RWPE1 (cell line): ENCODE data around the gene DYRK1B.
A peak's percentile ranks its signal among the peaks of the same experiment; 100 is the strongest.
"Not testable (repeated sequence)": the region's sequence is repeated elsewhere in the genome, so short reads cannot be mapped to it uniquely, and the experiment has no call there.

ENCODE experiments used
- CTCF ChIA-PET: fragments of 350-600 bp; sonication (Branson Sonifier 250); formaldehyde crosslinking; extraction: SDS; loops from one replicate; lab custom pipeline; 2021; lab: Yijun Ruan, JAX
- POLR2A ChIA-PET: fragments of 400-600 bp; formaldehyde crosslinking; extraction: SDS; loops from one replicate; lab custom pipeline; 2020; ENCODE audit warnings: antibody characterized with exemption; ENCODE audit not compliant: low non-redundant PET; lab: Yijun Ruan, JAX
- DNase-seq: peaks from one replicate; pipeline ENCODE4 v3.0.0; 2012; ENCODE audit warnings: low spot score
- H3K27ac ChIP-seq: fragments of 450-650 bp; 2 replicates; pipeline ENCODE4 v1.5.1; 2017
- TF ChIP-seq, protein P1 (sequence below): fragments of 450-650 bp; conservative IDR thresholded peaks from 2 replicates; pipeline ENCODE4 v1.5.1; 2017; ENCODE audit warnings: low read depth, mild to moderate bottlenecking

The DYRK1B gene

DNA sequence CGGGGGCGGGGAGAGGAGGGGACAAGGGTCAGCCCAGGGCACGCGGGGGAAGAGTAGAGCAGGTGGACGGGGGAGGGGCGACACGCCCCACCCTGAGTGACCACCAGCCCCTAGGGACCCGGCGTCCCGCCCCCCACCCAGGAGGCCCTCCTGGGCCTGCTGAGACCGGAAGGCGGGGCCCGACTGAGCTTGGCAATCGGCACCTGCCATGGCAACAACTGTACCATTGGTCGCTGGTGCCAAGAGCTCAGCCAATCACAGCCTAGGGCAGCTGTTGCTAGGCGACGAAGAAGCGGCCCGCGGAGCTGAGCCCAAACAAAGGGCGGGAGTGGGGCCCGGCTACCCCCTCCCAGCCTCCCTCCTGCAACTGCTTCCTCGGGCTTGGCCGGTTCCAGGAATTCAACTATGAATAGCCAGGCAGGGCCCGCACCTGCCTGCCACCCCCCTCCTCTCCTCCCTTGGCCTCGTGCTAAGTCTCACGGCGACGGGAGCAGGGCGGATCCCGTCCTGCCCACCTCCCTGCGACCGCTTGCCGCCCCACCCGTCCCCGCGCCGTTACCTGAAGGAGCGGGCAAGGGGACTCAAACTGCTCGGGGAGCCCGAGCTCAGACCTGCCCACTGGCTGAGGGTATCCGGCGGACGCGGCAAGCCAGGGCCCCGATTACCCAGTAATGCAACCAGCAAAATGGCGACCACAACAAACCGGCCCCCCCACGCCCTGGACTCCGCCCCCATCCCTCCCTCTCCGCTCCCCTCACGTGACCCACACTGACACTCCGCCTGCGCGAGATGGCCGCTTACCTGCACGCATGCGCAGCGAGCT, at the start of gene DYRK1B:
TSS of gene DYRK1B (minus strand) at position 699 of the 823 bp plus-strand sequence. CDS start 2,295 bp downstream, outside the sequence.
- TF ChIP-seq, protein P1, sequence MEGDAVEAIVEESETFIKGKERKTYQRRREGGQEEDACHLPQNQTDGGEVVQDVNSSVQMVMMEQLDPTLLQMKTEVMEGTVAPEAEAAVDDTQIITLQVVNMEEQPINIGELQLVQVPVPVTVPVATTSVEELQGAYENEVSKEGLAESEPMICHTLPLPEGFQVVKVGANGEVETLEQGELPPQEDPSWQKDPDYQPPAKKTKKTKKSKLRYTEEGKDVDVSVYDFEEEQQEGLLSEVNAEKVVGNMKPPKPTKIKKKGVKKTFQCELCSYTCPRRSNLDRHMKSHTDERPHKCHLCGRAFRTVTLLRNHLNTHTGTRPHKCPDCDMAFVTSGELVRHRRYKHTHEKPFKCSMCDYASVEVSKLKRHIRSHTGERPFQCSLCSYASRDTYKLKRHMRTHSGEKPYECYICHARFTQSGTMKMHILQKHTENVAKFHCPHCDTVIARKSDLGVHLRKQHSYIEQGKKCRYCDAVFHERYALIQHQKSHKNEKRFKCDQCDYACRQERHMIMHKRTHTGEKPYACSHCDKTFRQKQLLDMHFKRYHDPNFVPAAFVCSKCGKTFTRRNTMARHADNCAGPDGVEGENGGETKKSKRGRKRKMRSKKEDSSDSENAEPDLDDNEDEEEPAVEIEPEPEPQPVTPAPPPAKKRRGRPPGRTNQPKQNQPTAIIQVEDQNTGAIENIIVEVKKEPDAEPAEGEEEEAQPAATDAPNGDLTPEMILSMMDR = no peak
- H3K27ac ChIP-seq = peak within 1 kb of the TSS; percentile 92
- DNase-seq = peak; percentile 99
- CTCF ChIA-PET = interaction anchor here (0.9 kb wide), 1 partner anchor 11 kb away, joined by 12 read pairs; no protein-coding TSS in a partner anchor
- POLR2A ChIA-PET = interaction anchor here (0.5 to 0.9 kb wide), 4 partner anchors 8 to 1541 kb away, joined by 3 to 6 read pairs (median 4); partner anchors contain the start of genes FBL and PSMC4

DNA sequence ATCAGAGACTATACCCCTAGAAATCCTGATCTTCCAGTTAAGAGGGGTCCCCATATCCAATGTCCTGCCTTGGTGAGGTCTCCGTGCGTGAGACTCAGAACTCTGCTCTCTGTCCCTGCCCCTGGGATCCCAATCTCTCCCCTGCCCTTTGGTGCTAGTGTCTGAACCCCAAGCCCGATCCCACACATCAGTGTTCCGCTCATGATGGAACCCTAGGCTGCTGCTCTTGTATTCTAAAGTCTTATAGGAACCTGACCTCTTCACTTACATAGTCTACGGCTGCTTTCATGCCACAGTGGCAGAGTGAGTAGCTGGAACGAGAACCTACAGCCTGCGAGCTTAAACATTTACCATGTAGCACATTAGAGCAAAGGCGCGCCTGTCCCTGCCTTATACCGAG, 48.7 kb upstream of the DYRK1B start:
- CTCF ChIA-PET, DNase-seq, H3K27ac ChIP-seq, POLR2A ChIA-PET: not testable (repeated sequence)

DNA sequence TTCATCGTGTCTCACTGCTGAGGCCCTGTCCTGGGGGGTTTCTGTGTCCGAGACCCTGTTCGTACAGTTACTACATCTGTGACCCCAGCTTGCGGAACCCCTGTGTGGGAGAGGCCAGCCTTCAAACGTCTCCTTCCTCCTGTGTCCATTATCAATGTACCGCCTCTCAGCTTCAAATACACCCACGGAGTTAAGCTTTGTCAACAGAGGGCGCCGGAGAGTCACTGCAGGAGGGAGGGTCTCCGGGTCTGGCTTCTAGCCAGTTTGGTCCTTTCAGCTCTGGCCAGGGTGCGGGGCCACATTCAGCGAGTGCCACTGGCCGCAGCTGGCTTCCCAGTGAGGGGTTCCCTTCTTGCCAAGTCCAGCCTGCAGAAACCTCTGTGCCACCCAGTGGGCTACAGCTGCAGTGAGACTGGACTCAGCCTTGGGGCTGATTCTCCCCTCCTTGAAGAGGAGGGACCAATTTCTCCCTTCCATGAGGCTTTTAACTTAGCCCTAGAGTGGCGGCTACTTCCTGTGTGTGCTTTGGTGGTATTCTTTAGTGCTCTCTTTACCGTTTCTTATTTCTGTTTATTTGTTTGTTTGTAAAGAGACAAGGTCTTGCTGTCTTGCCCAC, 47.6 kb upstream of the DYRK1B start:
- H3K27ac ChIP-seq, DNase-seq, CTCF ChIA-PET, POLR2A ChIA-PET: not testable (repeated sequence)

DNA sequence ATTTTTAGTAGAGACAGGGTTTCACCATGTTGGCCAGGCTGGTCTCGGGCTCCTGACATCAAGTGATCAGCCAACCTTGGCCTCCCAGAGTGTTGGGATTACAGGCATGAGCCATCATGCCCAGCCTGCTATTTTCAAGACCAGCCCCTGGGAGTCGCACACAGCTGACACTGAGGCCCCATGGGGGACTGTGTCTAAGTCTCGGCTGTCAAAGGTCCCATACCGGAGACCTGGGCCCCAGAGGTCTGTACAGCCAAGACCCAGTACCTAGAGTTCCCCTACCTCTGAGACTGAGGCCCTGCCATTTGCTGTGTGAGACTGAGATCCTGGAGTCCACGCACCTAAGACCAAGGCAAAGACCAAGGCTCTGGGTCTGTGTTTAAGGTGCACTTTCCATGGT, 46.3 kb upstream of the DYRK1B start:
- DNase-seq, H3K27ac ChIP-seq, CTCF ChIA-PET, POLR2A ChIA-PET: not testable (repeated sequence)

DNA sequence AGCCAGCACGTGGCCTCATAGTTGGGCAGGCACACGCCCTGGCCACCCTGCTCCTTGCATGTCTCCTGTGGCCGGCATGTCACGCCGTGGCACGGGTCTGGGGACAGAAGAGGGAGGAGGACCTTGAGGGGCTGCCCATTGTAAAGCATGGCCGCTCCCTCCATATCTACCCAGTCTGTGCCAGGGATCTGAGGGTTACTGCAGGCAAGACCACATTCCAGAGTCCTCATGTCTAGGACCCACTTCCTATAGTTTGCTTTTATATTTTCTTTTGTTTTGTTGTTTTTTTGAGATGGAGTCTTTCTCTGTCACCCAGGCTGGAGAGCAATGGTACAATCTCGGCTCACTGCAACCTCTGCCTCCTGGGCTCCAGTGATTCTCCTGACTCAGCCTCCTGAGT, 45.8 kb upstream of the DYRK1B start:
- CTCF ChIA-PET, POLR2A ChIA-PET, DNase-seq, H3K27ac ChIP-seq: not testable (repeated sequence)

DNA sequence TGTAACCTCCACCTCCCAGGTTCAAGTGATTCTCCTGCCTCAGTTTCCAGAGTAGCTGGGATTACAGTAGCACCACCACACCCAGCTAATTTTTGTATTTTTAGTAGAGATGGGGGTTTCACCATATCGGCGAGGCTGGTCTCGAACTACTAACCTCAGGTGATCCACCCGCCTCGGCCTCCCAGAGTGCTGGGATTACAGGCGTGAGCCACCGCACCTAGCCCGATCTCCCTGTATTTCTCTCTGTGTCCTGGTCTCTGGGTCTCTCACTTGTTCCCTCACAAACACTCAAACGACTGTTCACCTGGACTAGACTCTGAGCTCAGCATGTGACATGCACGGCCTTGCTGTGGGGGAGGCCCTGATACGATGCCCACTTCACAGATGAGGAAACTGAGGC, 44.9 kb upstream of the DYRK1B start:
- POLR2A ChIA-PET, H3K27ac ChIP-seq, DNase-seq: not testable (repeated sequence)
- CTCF ChIA-PET = interaction anchor here (0.7 kb wide), 1 partner anchor 1734 kb away, joined by 3 read pairs; no protein-coding TSS in a partner anchor

DNA sequence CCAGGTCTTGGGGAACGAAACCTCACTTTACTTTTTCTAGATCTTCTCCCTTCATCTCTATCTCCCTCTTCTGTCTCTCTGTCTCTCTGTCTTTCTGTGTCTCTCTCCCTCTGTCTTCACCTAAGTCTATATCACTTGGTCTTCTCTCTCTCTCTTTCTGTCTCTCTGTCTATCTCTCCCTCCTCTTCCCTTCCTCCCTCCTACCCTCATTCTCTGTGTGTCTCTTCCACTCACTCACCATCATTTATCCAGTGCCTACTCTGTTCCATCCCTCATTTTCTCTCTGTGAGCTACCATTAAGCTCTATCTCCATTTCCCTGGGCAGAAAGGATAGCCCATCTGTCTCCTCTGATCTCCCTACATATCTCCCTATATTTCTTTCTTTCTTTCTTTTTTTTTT, 44.4 kb upstream of the DYRK1B start:
- H3K27ac ChIP-seq = no peak overlapping the region
- ChIA-PET CTCF (interaction anchor here (0.7 kb wide), 1 partner anchor 1734 kb away, joined by 3 read pairs; no protein-coding TSS in a partner anchor), POLR2A (no interaction called here)
- no peak for DNase-seq
- TF ChIP-seq, protein P1 = no peak

DNA sequence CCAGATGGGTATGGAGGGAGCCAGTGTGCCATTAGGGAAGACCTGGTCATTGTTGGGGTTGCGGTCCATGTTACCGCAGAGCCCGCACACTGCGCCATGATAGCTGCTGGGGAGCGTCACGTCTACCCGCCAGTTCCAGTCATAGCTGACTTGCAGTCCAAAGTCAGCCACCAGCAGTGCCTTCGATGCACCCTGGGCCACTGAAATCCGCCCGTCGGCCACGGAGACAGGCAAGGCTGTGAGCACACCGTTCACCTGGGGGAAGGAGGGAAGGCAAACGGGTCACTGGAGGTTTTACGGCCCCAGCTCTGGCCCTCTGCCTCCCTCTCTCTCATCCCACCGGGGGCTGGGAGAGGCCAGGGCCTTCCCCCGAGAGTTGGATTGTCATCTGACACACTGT, 44.0 kb upstream of the DYRK1B start:
- DNase-seq, H3K27ac ChIP-seq, POLR2A ChIA-PET, CTCF ChIA-PET: not testable (repeated sequence)

DNA sequence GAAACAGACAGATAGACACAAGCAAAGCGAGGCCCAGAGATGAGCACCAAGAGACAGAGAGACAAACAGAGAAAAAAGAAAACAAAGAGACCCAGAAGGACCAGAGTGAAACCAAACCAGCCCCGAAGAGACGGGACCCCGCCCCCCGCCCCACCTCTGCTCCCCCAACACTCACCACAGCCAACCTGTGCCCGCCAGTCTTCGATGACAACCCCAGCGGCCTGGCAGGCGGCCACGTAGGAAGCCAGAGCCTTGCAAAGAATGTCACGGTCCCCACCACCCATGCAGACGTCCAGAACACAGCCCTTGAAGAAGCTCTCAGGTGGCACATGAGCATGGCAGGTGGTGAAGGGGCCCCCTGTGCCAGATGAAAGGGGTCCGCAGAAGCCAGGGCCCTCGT, 43.5 kb upstream of the DYRK1B start:
- CTCF ChIA-PET = not testable (repeated sequence)

DNA sequence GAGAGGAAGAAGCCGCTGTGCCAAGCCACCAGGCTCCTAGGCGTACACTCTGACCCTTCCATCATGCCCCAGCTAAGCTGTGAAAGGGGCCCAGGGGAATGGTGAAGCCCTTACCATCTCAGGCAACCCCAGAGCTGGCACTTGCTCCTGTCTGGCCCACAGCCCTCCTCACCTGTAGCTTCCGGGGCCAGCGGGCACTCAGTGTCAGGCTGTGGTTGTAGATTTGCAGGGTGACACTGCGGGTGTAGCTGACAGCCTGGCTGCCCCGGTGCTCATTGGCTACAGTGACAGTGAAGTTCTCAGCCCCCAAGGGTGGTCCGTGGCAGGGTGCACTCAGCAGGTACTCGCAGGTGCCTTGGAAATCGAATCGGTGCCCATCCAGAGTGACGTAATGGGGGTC, 42.5 kb upstream of the DYRK1B start:
- CTCF ChIA-PET, POLR2A ChIA-PET, H3K27ac ChIP-seq, DNase-seq: not testable (repeated sequence)

More for the DNA sequence above, 43.5 kb upstream of the DYRK1B start:
- DNase-seq, POLR2A ChIA-PET, H3K27ac ChIP-seq: not testable (repeated sequence)

DNA sequence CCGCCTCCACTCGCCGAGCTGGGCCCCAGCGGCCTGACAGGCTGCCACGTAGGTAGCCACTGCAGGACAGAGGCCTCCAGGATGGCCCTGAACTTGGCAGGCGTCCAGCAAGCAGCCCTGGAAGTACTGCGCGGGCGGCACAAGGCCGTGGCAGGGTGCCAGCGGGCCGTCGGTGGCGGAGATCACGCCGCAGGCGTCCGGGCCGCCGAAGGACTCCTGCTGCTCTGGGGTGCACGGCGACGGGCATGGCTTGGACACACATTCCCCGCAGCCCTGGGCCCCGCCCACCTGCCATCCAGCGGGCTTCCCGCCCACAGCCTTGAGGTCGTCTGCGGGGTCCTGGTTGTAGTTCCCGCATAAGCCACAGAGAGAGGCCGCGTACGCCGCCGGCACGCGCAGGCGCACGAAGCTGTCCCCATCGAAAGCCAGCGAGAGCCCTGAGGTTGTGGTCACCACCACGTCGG, 41.5 kb upstream of the DYRK1B start:
- POLR2A ChIA-PET, DNase-seq, CTCF ChIA-PET, H3K27ac ChIP-seq: not testable (repeated sequence)
